ENCODE data around the gene ZNF37A. TPM values are rescaled to one million over a fixed set of nuclear protein-coding genes. Genes with fewer than 3 reads are reported as not detected.

The ZNF37A gene
- total RNA-seq, 1 experiment from 2014 or later: 6.6 TPM

DNA sequence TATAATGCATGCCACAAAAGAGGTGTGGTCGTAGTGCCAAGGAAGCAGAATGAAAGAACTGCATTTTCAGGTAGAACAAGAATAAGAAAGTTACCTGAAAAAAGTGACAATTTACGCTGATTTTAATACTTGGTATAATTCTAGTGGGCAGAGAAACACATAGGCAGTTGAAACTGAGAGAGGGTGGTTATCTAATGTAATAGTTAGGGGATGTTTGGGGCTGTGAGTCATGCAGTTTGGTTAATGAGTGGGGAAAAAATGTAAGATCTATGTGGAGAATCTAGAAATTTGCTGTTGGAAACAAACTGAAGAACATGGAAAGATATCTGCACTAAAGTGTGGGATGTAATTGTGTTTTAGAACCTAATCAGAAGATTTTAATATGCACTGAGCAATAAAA, 33.7 kb downstream of the ZNF37A start:
- intact Hi-C loops (cut with micrococcal nuclease; ENCODE audit: unreplicated experiment): no loop called here
- POLR2A ChIA-PET: no interaction called here
- ATAC-seq: no peak

DNA sequence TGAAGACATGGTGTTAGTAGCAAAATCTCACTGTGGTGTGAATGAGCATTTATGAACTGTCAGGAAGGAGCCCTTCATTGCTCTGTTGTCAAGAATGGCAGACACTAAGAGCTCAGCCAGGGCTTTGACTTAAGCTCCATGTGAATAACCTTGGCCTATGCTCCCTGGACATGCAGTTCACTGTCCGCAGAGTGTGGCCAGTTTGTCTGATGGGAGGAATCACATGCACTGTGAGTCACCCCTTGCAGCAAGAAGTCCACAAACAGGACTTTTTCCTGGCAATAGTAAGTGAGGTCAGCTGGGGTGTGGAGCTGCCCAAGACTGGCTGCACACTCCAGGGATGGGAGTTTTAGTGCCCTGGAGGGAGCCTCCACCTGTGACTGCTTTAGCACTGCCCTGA, 49.5 kb downstream of the ZNF37A start:
- CTCF ChIA-PET: no interaction called here
- no peaks in the 10 kb centered on the region for H3K27me3 ChIP-seq (ENCODE audit: control insufficient read depth, insufficient read depth, low read length)
- in situ Hi-C loops (cut with HindIII; ENCODE audit: low pct_unique_long_range_greater_than_20kb, low sequenced_read_pairs) (no loop called here), intact Hi-C loops (cut with micrococcal nuclease; ENCODE audit: unreplicated experiment) (no loop called here)
- POLR2A ChIA-PET: no interaction called here
- DNase-seq (ENCODE audit: low read depth, low spot score): no peak
- TF ChIP-seq SIN3A (IDR thresholded peaks at IDR 0.05; ENCODE audit: borderline replicate concordance, insufficient read depth, low read depth, low read length) (no peak), TCF7L2 (IDR thresholded peaks at IDR 0.05; ENCODE audit: low read depth, low read length) (no peak)
- no peak for ATAC-seq
- BruUV-seq (replicated peaks): no TSS peak
- no peak overlapping the region for H3K4me3 ChIP-seq (ENCODE audit: low read depth in 2 of 2, low read length in 2 of 2)
- H3K9me3 ChIP-seq (ENCODE audit: control insufficient read depth, insufficient read depth, low read depth, low read length): no peaks in the 10 kb centered on the region
- no peaks in the 10 kb centered on the region for H3K36me3 ChIP-seq (ENCODE audit: control insufficient read depth, insufficient read depth, low read length)
- no peak overlapping the region for H3K27ac ChIP-seq (ENCODE audit: low read length)
- no peaks in the 10 kb centered on the region for H3K4me1 ChIP-seq (ENCODE audit: control insufficient read depth, insufficient read depth, low read length)

More for the DNA sequence above, 33.7 kb downstream of the ZNF37A start:
- no peaks in the 10 kb centered on the region for H3K27me3 ChIP-seq (ENCODE audit: control insufficient read depth, insufficient read depth, low read length)
- no peak for TF ChIP-seq POLR2AphosphoS5 (IDR thresholded peaks at IDR 0.05; ENCODE audit: low read depth, low read length)
- no peak for TF ChIP-seq TCF7L2 (IDR thresholded peaks at IDR 0.05; ENCODE audit: low read depth, low read length)
- TF ChIP-seq, protein P1, sequence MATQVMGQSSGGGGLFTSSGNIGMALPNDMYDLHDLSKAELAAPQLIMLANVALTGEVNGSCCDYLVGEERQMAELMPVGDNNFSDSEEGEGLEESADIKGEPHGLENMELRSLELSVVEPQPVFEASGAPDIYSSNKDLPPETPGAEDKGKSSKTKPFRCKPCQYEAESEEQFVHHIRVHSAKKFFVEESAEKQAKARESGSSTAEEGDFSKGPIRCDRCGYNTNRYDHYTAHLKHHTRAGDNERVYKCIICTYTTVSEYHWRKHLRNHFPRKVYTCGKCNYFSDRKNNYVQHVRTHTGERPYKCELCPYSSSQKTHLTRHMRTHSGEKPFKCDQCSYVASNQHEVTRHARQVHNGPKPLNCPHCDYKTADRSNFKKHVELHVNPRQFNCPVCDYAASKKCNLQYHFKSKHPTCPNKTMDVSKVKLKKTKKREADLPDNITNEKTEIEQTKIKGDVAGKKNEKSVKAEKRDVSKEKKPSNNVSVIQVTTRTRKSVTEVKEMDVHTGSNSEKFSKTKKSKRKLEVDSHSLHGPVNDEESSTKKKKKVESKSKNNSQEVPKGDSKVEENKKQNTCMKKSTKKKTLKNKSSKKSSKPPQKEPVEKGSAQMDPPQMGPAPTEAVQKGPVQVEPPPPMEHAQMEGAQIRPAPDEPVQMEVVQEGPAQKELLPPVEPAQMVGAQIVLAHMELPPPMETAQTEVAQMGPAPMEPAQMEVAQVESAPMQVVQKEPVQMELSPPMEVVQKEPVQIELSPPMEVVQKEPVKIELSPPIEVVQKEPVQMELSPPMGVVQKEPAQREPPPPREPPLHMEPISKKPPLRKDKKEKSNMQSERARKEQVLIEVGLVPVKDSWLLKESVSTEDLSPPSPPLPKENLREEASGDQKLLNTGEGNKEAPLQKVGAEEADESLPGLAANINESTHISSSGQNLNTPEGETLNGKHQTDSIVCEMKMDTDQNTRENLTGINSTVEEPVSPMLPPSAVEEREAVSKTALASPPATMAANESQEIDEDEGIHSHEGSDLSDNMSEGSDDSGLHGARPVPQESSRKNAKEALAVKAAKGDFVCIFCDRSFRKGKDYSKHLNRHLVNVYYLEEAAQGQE (IDR thresholded peaks at IDR 0.05; ENCODE audit: insufficient read depth in 1 of 2, low read depth in 2 of 2, low read length in 1 of 2): no peak
- TF ChIP-seq, protein P2, sequence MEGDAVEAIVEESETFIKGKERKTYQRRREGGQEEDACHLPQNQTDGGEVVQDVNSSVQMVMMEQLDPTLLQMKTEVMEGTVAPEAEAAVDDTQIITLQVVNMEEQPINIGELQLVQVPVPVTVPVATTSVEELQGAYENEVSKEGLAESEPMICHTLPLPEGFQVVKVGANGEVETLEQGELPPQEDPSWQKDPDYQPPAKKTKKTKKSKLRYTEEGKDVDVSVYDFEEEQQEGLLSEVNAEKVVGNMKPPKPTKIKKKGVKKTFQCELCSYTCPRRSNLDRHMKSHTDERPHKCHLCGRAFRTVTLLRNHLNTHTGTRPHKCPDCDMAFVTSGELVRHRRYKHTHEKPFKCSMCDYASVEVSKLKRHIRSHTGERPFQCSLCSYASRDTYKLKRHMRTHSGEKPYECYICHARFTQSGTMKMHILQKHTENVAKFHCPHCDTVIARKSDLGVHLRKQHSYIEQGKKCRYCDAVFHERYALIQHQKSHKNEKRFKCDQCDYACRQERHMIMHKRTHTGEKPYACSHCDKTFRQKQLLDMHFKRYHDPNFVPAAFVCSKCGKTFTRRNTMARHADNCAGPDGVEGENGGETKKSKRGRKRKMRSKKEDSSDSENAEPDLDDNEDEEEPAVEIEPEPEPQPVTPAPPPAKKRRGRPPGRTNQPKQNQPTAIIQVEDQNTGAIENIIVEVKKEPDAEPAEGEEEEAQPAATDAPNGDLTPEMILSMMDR (IDR thresholded peaks at IDR 0.05): no peak
- TF ChIP-seq SIN3A (IDR thresholded peaks at IDR 0.05; ENCODE audit: borderline replicate concordance, insufficient read depth, low read depth, low read length): no peak
- H3K4me3 ChIP-seq (ENCODE audit: low read depth in 2 of 2, low read length in 2 of 2): no peak overlapping the region
- no peak for DNase-seq (ENCODE audit: low read depth, low spot score)
- BruUV-seq (replicated peaks): no TSS peak
- H3K27ac ChIP-seq (ENCODE audit: low read length): no peak overlapping the region
- in situ Hi-C loops (cut with HindIII; ENCODE audit: low pct_unique_long_range_greater_than_20kb, low sequenced_read_pairs): no loop called here
- H3K36me3 ChIP-seq (ENCODE audit: control insufficient read depth, insufficient read depth, low read length): no peaks in the 10 kb centered on the region
- CTCF ChIA-PET: no interaction called here
- H3K9me3 ChIP-seq (ENCODE audit: control insufficient read depth, insufficient read depth, low read depth, low read length): peaks cover 3% of the 10 kb centered on the region; the same call in 1 of the 2 replicates
- no peaks in the 10 kb centered on the region for H3K4me1 ChIP-seq (ENCODE audit: control insufficient read depth, insufficient read depth, low read length)

DNA sequence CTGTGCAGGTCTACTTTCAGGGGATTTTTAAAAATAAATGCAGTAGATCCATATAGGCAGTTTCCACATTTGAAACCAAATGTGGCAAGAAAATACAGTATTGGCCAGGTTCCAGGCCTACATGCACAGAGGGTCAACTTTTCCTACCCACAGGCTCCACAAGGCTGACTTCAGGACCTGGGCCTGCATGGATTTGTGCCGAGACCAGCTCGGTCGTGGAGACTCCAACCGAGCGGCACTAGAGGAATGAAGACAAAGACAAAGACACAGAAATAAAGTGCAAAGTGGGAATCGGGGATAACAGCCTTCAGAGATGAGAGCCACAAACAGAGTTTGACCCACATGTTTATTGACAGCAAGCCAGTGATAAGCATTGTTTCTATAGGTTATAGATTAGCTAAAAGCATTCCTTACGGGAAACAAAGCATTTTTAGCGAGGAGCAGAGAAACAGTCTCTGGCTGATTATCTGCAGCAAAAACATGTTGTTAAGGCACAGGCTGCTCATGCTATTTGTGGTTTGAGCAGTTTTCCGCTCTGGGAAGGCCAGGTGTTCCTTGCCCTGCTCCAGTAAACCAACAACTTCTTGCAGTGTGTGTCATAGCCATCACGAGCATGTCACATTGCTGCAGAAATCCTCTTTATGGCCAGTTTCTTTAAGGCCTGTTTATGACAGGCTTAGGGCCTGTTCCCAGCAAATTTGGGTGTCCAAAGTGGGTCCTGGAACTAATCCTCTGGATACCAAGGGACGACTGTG, 52.6 kb downstream of the ZNF37A start:
- CTCF ChIA-PET: no interaction called here
- no TSS peak for BruUV-seq (replicated peaks)
- intact Hi-C loops (cut with micrococcal nuclease; ENCODE audit: unreplicated experiment): no loop called here

More for the DNA sequence above, 52.6 kb downstream of the ZNF37A start:
- Histone ChIP-seq H3K4me3 (ENCODE audit: low read depth in 2 of 2, low read length in 2 of 2) (no peak overlapping the region), H3K36me3 (ENCODE audit: control insufficient read depth, insufficient read depth, low read length) (no peaks in the 10 kb centered on the region), H3K4me1 (ENCODE audit: control insufficient read depth, insufficient read depth, low read length) (no peaks in the 10 kb centered on the region), H3K27me3 (ENCODE audit: control insufficient read depth, insufficient read depth, low read length) (no peaks in the 10 kb centered on the region), H3K9me3 (ENCODE audit: control insufficient read depth, insufficient read depth, low read depth, low read length) (no peaks in the 10 kb centered on the region), H3K27ac (ENCODE audit: low read length) (no peak overlapping the region)
- ATAC-seq (no peak), DNase-seq (ENCODE audit: low read depth, low spot score) (no peak)
- TF ChIP-seq, protein P1 (IDR thresholded peaks at IDR 0.05; ENCODE audit: insufficient read depth in 1 of 2, low read depth in 2 of 2, low read length in 1 of 2): no peak
- TF ChIP-seq TCF7L2 (IDR thresholded peaks at IDR 0.05; ENCODE audit: low read depth, low read length) (no peak), POLR2AphosphoS5 (IDR thresholded peaks at IDR 0.05; ENCODE audit: low read depth, low read length) (no peak), SIN3A (IDR thresholded peaks at IDR 0.05; ENCODE audit: borderline replicate concordance, insufficient read depth, low read depth, low read length) (no peak)
- TF ChIP-seq, protein P2 (IDR thresholded peaks at IDR 0.05): no peak
- in situ Hi-C loops (cut with HindIII; ENCODE audit: low pct_unique_long_range_greater_than_20kb, low sequenced_read_pairs): no loop called here
- POLR2A ChIA-PET: no interaction called here
